ENCODE results near the gene BLMH.

Gene BLMH

DNA sequence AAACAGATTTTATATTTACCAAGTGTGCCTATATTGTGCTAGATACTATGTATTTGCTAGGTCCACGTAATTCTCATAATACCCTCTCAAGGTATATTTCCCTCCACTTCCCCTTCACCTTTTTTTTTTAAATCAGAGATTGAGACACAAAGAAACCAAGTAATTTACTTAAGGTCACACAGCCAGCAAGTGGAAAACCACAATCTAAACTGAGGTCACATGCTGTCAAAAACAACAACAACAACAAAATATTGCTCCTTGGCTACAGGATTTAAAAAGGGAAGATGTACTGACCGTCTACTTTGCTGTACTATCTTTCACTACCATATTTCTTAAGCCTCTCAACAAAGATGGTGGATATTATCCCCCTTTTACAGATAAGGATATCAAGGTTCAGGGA lies 15.8 kb downstream of the BLMH start:
- H3K27ac ChIP-seq (ENCODE audit: low read length): no peak overlapping the region
- peaks cover 29 to 37% of the 10 kb centered on the region in 2 donors for H3K36me3 ChIP-seq (ENCODE audit: control insufficient read depth in 2 of 2, insufficient read depth in 2 of 2, low read length in 2 of 2)
- no peaks in the 10 kb centered on the region for H3K27me3 ChIP-seq (ENCODE audit: control insufficient read depth in 1 of 2, insufficient read depth in 2 of 2, low read length in 2 of 2)
- H3K9ac ChIP-seq (ENCODE audit: low read length in 2 of 2): no peak overlapping the region
- no peaks in the 10 kb centered on the region for H3K9me3 ChIP-seq (ENCODE audit: control insufficient read depth in 2 of 2, low read length in 2 of 2)
- no peak overlapping the region for H3K4me3 ChIP-seq (ENCODE audit: low read length in 2 of 2)
- H3K4me1 ChIP-seq (ENCODE audit: control insufficient read depth, insufficient read depth, low read length): no peaks in the 10 kb centered on the region

GRCh38 chr17:30274887-30275286 lies 16.9 kb downstream of the BLMH start:
- H3K27me3 ChIP-seq (ENCODE audit: control insufficient read depth in 1 of 2, insufficient read depth in 2 of 2, low read length in 2 of 2): no peaks in the 10 kb centered on the region
- H3K36me3 ChIP-seq (ENCODE audit: control insufficient read depth in 2 of 2, insufficient read depth in 2 of 2, low read length in 2 of 2): peaks cover 26 to 38% of the 10 kb centered on the region in 2 donors
- no peaks in the 10 kb centered on the region for H3K9me3 ChIP-seq (ENCODE audit: control insufficient read depth in 2 of 2, low read length in 2 of 2)
- H3K9ac ChIP-seq (ENCODE audit: low read length in 2 of 2): no peak overlapping the region
- no peaks in the 10 kb centered on the region for H3K4me1 ChIP-seq (ENCODE audit: control insufficient read depth, insufficient read depth, low read length)
- no peak overlapping the region for H3K4me3 ChIP-seq (ENCODE audit: low read length in 2 of 2)
- H3K27ac ChIP-seq (ENCODE audit: low read length): no peak overlapping the region

GRCh38 chr17:30273373-30273772 lies 18.4 kb downstream of the BLMH start:
- no peaks in the 10 kb centered on the region for H3K27me3 ChIP-seq (ENCODE audit: control insufficient read depth in 1 of 2, insufficient read depth in 2 of 2, low read length in 2 of 2)
- H3K36me3 ChIP-seq (ENCODE audit: control insufficient read depth in 2 of 2, insufficient read depth in 2 of 2, low read length in 2 of 2): peaks cover 28 to 38% of the 10 kb centered on the region in 2 donors
- no peak overlapping the region for H3K27ac ChIP-seq (ENCODE audit: low read length)
- H3K4me3 ChIP-seq (ENCODE audit: low read length in 2 of 2): no peak overlapping the region
- H3K9ac ChIP-seq (ENCODE audit: low read length in 2 of 2): no peak overlapping the region
- H3K9me3 ChIP-seq (ENCODE audit: control insufficient read depth in 2 of 2, low read length in 2 of 2): no peaks in the 10 kb centered on the region
- H3K4me1 ChIP-seq (ENCODE audit: control insufficient read depth, insufficient read depth, low read length): no peaks in the 10 kb centered on the region

- peaks cover 33 to 36% of the 10 kb centered on the region in 2 donors for H3K36me3 ChIP-seq (ENCODE audit: control insufficient read depth in 2 of 2, insufficient read depth in 2 of 2, low read length in 2 of 2)
These were observed 20.6 kb downstream of the BLMH start for GRCh38 chr17:30271102-30271501.

DNA sequence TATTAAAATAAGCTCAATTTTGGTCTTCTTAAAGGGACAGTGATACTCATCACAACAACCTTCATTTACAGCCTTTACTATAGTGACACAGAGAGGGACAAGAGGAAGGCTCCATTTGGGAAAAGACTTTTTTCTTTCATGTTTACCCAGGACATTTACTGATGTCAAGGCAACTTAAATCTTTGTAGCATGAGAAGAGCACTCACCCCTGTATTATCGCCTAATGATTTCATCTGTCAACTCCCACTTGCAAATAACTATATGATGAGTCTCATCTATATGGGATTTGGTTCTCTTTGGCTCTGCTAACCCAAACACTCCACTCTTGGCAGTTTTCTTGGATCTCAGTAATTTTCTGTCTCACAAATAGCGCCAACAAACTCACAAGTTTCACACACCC lies 24.1 kb downstream of the BLMH start:
- Histone ChIP-seq H3K4me1 (ENCODE audit: control insufficient read depth, insufficient read depth, low read length) (no peaks in the 10 kb centered on the region), H3K4me3 (ENCODE audit: low read length in 2 of 2) (no peak overlapping the region), H3K36me3 (ENCODE audit: control insufficient read depth in 2 of 2, insufficient read depth in 2 of 2, low read length in 2 of 2) (peaks cover 29 to 35% of the 10 kb centered on the region in 2 donors), H3K27me3 (ENCODE audit: control insufficient read depth in 1 of 2, insufficient read depth in 2 of 2, low read length in 2 of 2) (no peaks in the 10 kb centered on the region), H3K9ac (ENCODE audit: low read length in 2 of 2) (no peak overlapping the region), H3K9me3 (ENCODE audit: control insufficient read depth in 2 of 2, low read length in 2 of 2) (no peaks in the 10 kb centered on the region), H3K27ac (ENCODE audit: low read length) (no peak overlapping the region)

More at GRCh38 chr17:30271102-30271501, 20.6 kb downstream of the BLMH start:
- Histone ChIP-seq H3K9me3 (ENCODE audit: control insufficient read depth in 2 of 2, low read length in 2 of 2) (no peaks in the 10 kb centered on the region), H3K27ac (ENCODE audit: low read length) (no peak overlapping the region), H3K27me3 (ENCODE audit: control insufficient read depth in 1 of 2, insufficient read depth in 2 of 2, low read length in 2 of 2) (no peaks in the 10 kb centered on the region), H3K4me3 (ENCODE audit: low read length in 2 of 2) (no peak overlapping the region), H3K4me1 (ENCODE audit: control insufficient read depth, insufficient read depth, low read length) (no peaks in the 10 kb centered on the region), H3K9ac (ENCODE audit: low read length in 2 of 2) (no peak overlapping the region)

DNA sequence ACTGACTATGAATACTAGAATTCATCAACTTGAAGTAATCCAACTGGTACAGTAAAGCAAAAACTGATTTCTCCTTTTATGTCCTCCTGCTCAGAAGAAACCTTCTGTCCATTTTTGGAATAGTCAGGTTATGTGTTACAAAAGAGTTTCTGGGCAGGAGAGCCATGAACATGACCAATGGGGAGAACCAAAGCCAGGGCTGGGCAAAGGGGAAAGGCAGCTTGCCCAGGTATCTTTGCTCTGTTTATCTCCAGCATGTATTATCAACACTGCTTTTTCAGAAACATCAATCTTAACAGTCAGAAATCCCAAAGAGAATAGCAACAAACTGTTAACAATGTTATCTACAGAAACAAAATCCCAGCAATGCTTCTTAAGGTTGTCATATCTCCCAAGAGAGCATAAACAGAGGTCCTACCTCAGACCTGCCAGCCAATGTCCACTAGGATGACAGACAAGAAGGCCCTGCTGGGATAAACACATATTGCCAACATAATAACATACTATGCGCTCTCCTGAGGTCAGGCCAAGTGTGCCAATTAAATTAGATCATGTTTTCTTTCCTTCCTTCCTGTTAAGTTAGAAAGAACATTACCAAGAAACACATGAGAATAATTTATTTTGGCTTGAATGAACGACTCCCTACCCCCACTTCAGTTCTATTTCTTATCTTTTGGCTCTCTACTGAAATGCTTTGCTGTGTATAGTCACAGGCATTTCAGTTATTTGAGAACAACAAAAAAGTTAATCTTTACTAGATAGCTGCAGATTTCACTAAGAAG lies 28.0 kb downstream of the BLMH start:
- peaks cover 18 to 20% of the 10 kb centered on the region in 2 donors for H3K36me3 ChIP-seq (ENCODE audit: control insufficient read depth in 2 of 2, insufficient read depth in 2 of 2, low read length in 2 of 2)
- H3K9ac ChIP-seq (ENCODE audit: low read length in 2 of 2): no peak overlapping the region
- H3K27me3 ChIP-seq (ENCODE audit: control insufficient read depth in 1 of 2, insufficient read depth in 2 of 2, low read length in 2 of 2): no peaks in the 10 kb centered on the region
- H3K27ac ChIP-seq (ENCODE audit: low read length): no peak overlapping the region
- no peaks in the 10 kb centered on the region for H3K9me3 ChIP-seq (ENCODE audit: control insufficient read depth in 2 of 2, low read length in 2 of 2)
- H3K4me3 ChIP-seq (ENCODE audit: low read length in 2 of 2): no peak overlapping the region
- no peaks in the 10 kb centered on the region for H3K4me1 ChIP-seq (ENCODE audit: control insufficient read depth, insufficient read depth, low read length)

GRCh38 chr17:30256756-30257506 lies 34.8 kb downstream of the BLMH start:
- Histone ChIP-seq H3K36me3 (ENCODE audit: control insufficient read depth in 2 of 2, insufficient read depth in 2 of 2, low read length in 2 of 2) (peaks cover 20 to 21% of the 10 kb centered on the region in 2 donors), H3K4me1 (ENCODE audit: control insufficient read depth, insufficient read depth, low read length) (no peaks in the 10 kb centered on the region), H3K27me3 (ENCODE audit: control insufficient read depth in 1 of 2, insufficient read depth in 2 of 2, low read length in 2 of 2) (no peaks in the 10 kb centered on the region), H3K9ac (ENCODE audit: low read length in 2 of 2) (no peak overlapping the region), H3K9me3 (ENCODE audit: control insufficient read depth in 2 of 2, low read length in 2 of 2) (no peaks in the 10 kb centered on the region), H3K27ac (ENCODE audit: low read length) (no peak overlapping the region), H3K4me3 (ENCODE audit: low read length in 2 of 2) (no peak overlapping the region)

- H3K4me1 ChIP-seq (ENCODE audit: control insufficient read depth, insufficient read depth, low read length): no peaks in the 10 kb centered on the region
- H3K9ac ChIP-seq (ENCODE audit: low read length in 2 of 2): no peak overlapping the region
- H3K36me3 ChIP-seq (ENCODE audit: control insufficient read depth in 2 of 2, insufficient read depth in 2 of 2, low read length in 2 of 2): peaks cover 10 to 19% of the 10 kb centered on the region in 2 donors
- H3K27ac ChIP-seq (ENCODE audit: low read length): no peak overlapping the region
- no peaks in the 10 kb centered on the region for H3K9me3 ChIP-seq (ENCODE audit: control insufficient read depth in 2 of 2, low read length in 2 of 2)
- no peak overlapping the region for H3K4me3 ChIP-seq (ENCODE audit: low read length in 2 of 2)
- H3K27me3 ChIP-seq (ENCODE audit: control insufficient read depth in 1 of 2, insufficient read depth in 2 of 2, low read length in 2 of 2): no peaks in the 10 kb centered on the region
These were observed 37.6 kb downstream of the BLMH start for GRCh38 chr17:30254150-30254549.

GRCh38 chr17:30253312-30253711 lies 38.4 kb downstream of the BLMH start:
- no peak overlapping the region for H3K27ac ChIP-seq (ENCODE audit: low read length)
- H3K27me3 ChIP-seq (ENCODE audit: control insufficient read depth in 1 of 2, insufficient read depth in 2 of 2, low read length in 2 of 2): no peaks in the 10 kb centered on the region
- no peak overlapping the region for H3K9ac ChIP-seq (ENCODE audit: low read length in 2 of 2)
- no peaks in the 10 kb centered on the region for H3K9me3 ChIP-seq (ENCODE audit: control insufficient read depth in 2 of 2, low read length in 2 of 2)
- H3K4me1 ChIP-seq (ENCODE audit: control insufficient read depth, insufficient read depth, low read length): no peaks in the 10 kb centered on the region
- no peak overlapping the region for H3K4me3 ChIP-seq (ENCODE audit: low read length in 2 of 2)
- H3K36me3 ChIP-seq (ENCODE audit: control insufficient read depth in 2 of 2, insufficient read depth in 2 of 2, low read length in 2 of 2): peaks cover 17 to 26% of the 10 kb centered on the region in 2 donors

- Histone ChIP-seq H3K4me1 (ENCODE audit: control insufficient read depth, insufficient read depth, low read length) (no peaks in the 10 kb centered on the region), H3K36me3 (ENCODE audit: control insufficient read depth in 2 of 2, insufficient read depth in 2 of 2, low read length in 2 of 2) (peaks cover 29 to 31% of the 10 kb centered on the region in 2 donors), H3K4me3 (ENCODE audit: low read length in 2 of 2) (no peak overlapping the region), H3K9me3 (ENCODE audit: control insufficient read depth in 2 of 2, low read length in 2 of 2) (no peaks in the 10 kb centered on the region), H3K27me3 (ENCODE audit: control insufficient read depth in 1 of 2, insufficient read depth in 2 of 2, low read length in 2 of 2) (no peaks in the 10 kb centered on the region), H3K9ac (ENCODE audit: low read length in 2 of 2) (no peak overlapping the region), H3K27ac (ENCODE audit: low read length) (no peak overlapping the region)
These were observed 39.8 kb downstream of the BLMH start for GRCh38 chr17:30251931-30252330.

- Histone ChIP-seq H3K9me3 (ENCODE audit: control insufficient read depth in 2 of 2, low read length in 2 of 2) (no peaks in the 10 kb centered on the region), H3K4me3 (ENCODE audit: low read length in 2 of 2) (no peak overlapping the region), H3K36me3 (ENCODE audit: control insufficient read depth in 2 of 2, insufficient read depth in 2 of 2, low read length in 2 of 2) (peaks cover 27 to 32% of the 10 kb centered on the region in 2 donors), H3K27me3 (ENCODE audit: control insufficient read depth in 1 of 2, insufficient read depth in 2 of 2, low read length in 2 of 2) (no peaks in the 10 kb centered on the region), H3K27ac (ENCODE audit: low read length) (no peak overlapping the region), H3K9ac (ENCODE audit: low read length in 2 of 2) (no peak overlapping the region), H3K4me1 (ENCODE audit: control insufficient read depth, insufficient read depth, low read length) (no peaks in the 10 kb centered on the region)
These were observed 42.3 kb downstream of the BLMH start for GRCh38 chr17:30249460-30249859.

Data from stomach smooth muscle (tissue), 2 donors.